CMK (cell line): ENCODE data around the gene DAZAP1.

Experiments used
- DNase-seq: peaks from one replicate; pipeline ENCODE4 v3.0.0-alpha.2; 2010; ENCODE audit warnings: low read depth

DAZAP1 gene

DNA sequence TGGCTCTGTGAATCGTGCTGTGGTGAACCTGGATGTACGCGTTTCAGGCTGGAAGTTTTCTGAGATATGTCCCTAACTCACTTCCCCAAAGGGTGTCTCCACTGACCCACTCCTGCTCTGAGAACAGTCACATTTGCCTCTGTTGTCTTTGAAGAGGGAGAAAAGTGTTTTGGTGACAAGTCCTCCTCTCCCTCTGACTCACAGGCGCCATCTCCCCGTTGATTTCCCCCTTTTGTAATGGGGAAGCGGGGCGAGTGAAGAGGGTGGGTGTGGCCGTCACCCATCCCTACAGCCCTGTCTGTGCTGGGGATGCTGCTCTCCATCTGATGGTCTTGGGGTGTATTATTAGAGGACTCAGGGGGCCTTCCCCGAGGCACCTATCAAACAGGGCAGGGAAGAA lies 52.1 kb downstream of the DAZAP1 start:
- DNase-seq: no peak

DNA sequence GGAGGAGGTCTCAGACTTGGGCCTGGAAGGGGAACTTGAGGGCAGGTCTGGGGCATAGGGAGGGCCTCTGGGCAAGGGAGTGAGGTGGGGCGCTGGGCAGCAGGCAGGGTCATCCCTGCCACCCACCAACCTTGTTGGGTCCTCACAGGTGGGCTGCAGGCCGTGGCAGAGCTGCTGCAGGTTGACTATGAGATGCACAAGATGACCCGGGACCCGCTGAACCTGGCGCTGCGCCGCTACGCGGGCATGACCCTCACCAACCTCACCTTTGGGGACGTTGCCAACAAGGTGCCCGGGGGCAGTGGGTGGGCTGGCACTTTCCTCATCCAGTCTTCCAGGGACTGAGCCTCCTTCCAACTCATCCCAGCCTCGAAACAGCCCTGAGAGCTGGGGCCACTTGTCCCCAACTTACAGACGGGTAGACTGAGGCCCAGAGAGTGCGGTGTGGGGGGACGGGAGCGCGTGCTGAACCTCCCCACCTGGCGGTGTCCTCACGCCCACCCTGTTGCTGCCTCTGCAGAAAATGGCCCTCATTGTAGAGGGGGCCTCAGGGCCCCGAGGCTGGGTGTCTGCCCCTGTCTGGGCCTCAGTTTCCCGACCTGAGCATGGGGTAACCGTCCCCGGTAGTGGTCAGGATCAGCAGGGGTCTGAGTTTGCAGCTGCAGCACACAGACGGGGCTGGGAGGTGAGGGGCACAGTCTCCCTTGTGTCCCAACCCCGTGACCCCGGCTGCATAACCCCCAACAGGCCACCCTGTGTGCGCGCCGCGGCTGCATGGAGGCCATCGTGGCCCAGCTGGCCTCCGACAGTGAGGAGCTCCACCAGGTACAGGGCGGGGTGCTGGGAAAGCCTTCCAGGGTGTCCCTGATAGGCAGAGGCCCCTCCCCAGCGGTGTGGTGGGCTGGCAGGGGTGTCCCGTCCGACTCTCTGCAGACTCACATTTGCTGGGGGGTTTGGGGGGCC lies 52.9 kb downstream of the DAZAP1 start:
- no peak for DNase-seq

GRCh38 chr19:1461862-1462261 lies 54.5 kb downstream of the DAZAP1 start:
- DNase-seq: no peak

- DNase-seq: no peak
Measured at GRCh38 chr19:1465191-1466016, 58.0 kb downstream of the DAZAP1 start.

DNA sequence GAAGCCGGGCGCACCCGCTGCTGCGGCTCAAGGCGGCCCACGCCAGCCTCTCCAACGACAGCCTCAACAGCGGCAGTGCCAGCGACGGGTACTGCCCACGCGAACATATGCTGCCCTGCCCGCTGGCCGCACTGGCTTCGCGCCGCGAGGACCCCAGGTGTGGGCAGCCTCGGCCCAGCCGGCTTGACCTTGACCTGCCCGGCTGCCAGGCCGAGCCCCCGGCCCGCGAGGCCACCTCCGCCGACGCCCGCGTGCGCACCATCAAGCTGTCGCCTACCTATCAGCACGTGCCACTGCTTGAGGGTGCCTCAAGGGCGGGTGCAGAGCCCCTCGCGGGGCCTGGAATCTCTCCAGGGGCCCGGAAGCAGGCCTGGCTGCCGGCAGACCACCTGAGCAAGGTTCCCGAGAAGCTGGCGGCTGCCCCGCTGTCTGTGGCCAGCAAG lies 58.7 kb downstream of the DAZAP1 start:
- no peak for DNase-seq

- no peak for DNase-seq
Measured at GRCh38 chr19:1466461-1467214, 59.3 kb downstream of the DAZAP1 start.

- no peak for DNase-seq
Measured at GRCh38 chr19:1467215-1467489, 59.8 kb downstream of the DAZAP1 start.

DNA sequence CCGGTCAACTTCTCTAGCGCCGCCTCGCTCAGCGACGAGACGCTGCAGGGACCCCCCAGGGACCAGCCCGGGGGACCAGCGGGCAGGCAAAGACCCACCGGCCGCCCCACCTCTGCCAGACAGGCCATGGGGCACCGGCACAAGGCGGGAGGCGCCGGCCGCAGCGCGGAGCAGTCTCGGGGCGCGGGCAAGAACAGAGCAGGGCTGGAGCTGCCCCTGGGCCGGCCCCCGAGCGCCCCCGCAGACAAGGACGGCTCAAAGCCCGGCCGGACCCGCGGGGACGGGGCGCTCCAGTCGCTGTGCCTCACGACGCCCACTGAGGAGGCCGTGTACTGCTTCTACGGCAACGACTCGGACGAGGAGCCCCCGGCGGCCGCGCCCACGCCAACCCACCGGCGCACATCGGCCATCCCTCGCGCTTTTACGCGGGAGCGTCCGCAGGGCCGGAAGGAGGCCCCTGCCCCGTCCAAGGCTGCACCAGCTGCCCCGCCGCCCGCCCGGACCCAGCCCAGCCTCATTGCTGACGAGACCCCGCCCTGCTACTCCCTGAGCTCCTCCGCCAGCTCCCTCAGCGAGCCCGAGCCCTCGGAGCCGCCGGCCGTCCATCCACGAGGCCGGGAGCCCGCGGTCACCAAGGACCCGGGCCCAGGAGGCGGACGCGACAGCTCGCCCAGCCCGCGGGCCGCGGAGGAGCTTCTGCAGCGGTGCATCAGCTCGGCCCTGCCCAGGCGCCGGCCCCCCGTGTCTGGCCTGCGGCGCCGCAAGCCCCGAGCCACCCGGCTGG lies 60.3 kb downstream of the DAZAP1 start:
- DNase-seq: no peak

DNA sequence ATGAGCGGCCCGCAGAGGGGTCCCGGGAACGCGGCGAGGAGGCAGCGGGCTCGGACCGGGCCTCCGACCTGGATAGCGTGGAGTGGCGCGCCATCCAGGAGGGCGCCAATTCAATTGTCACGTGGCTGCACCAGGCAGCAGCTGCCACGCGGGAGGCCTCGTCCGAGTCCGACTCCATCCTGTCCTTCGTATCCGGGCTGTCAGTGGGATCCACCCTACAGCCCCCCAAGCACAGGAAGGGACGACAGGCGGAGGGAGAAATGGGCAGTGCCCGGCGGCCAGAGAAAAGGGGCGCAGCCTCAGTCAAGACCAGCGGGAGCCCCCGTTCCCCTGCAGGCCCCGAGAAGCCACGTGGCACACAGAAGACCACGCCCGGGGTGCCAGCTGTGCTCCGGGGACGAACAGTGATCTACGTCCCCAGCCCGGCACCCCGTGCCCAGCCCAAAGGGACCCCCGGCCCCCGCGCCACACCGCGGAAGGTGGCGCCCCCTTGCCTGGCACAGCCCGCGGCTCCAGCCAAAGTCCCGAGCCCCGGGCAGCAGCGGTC lies 61.0 kb downstream of the DAZAP1 start:
- no peak for DNase-seq

DNA sequence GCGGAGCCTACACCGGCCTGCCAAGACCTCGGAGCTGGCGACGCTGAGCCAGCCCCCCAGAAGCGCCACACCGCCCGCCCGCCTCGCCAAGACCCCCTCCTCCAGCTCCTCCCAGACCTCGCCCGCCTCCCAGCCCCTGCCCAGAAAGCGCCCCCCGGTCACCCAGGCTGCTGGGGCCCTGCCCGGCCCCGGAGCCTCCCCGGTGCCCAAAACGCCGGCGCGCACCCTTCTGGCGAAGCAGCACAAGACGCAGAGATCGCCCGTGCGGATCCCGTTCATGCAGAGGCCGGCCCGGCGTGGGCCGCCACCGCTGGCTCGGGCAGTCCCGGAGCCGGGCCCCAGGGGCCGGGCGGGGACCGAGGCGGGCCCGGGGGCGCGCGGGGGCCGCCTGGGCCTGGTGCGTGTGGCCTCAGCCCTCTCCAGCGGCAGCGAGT lies 61.5 kb downstream of the DAZAP1 start:
- DNase-seq: no peak

GRCh38 chr19:1469255-1470054 lies 62.1 kb downstream of the DAZAP1 start:
- no peak for DNase-seq

- no peak for DNase-seq
Measured at GRCh38 chr19:1470055-1470304, 62.6 kb downstream of the DAZAP1 start.

- no peak for DNase-seq
Measured at GRCh38 chr19:1470305-1471009, 63.1 kb downstream of the DAZAP1 start.

- DNase-seq: no peak
Measured at GRCh38 chr19:1471010-1471514, 63.7 kb downstream of the DAZAP1 start.

DNA sequence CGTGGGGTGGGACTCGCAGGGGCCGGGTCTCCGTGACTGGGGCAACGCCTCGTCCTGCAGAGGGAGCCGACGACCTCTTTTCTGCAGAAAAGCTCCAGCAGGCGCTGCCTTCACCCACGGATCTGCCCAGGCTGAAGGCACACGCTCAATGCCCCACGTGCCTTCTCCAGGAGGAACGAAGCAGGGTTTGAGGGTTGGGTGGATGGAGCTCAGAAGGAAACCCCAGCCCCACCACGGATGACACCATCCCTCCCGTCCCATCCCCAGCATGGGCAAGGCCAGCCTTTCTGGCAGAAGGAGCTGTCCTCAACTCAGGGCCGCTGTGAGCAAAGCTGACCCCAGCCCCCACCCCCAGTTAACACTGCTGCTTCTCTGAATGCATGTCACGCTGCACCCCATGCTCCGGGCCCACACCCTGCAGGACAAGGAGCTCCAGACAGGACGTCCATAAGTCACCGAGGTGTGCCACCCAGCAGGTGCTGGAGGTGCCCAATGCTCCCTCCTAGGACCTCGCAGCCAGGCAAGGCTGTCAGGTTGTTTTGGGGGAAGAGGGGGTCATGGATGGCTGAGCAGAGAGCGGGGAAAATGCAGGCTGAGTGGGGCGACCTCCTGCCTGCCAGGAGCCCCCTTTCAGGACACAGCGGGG lies 64.3 kb downstream of the DAZAP1 start:
- no peak for DNase-seq

DNA sequence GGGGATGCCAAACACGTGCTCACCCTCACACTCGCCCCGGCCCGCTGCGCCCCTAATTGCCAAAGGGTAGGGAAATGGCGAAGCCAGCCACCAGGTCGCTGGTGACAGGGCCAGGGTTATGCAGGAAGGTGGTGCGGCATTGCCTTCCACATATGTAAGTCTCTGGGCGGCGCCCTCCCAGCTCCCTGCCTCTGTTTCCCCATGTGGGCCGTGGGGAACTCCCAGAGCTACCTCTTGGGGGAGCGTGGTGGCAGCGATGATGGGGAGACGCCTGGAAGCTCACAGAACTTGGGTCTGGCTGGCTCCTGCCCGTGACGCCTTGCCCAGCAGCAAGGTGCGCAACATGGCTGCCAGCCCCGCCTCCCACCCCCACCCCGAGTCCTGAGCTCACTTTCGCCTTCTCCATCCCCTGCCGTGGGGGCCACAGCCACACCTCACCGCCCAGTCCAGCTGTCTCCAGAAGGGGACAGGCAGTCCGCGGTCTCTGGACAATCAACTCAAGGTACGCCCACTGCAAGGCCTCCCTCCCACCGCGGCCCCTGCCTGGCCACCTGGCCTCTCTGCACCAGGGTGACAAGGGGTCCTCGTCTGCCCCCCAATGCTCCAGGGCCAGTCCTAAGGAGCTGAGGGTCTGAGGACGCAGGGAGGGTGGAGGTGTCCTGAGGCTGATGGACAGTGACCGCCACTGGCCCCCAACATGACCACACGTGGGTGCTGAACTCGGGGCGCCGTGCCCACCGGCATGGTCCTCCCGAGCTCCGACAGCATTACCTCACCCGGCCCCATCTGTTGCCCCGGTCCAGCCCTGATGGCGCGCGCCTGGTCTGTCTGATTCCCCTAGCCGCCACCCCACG lies 65.1 kb downstream of the DAZAP1 start:
- no peak for DNase-seq

DNA sequence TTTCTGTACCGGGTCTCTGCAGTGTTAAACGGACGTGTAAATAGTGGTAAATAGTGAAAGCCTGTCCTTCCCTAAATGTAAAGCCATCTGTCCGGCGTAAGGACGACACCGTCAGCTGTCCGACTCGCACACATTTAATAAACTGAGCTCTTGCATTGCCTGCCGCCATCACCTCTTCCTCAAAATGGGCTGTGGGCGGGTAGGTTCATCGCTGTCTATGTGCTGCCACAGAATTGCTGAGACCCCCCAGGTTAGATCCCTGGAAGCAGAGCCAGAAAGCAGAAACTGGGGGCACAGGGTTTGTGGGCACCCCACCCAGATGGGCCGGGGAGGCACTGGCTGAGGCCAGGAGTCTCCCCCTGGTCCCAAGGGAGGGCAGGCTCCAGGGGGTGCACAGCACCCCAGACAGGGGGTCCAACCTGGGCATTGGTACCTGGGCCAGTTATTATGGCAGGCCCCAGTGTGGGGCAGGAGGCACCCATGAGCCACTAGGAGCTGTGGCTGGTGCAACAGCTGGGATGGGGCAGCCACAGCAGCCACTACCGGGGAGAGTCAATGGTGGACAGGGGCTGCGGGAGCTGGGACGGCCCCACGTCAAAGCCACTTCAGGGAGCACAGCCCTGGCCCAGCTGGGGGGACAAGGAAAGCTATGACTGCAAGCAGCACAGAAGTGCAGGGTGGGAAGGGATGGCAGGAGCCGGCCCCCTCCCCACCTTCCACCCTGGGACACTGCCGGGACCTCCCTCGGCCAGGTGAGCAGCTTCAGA lies 65.9 kb downstream of the DAZAP1 start:
- no peak for DNase-seq
